HG03469 (cell line): ENCODE measurements around the gene NCEH1.

Source experiments
- ATAC-seq: cut with Tn5 transposase; IDR thresholded peaks from one replicate; pipeline ENCODE4 v1.9.1; 2021; ENCODE audit warnings: mild to moderate bottlenecking, moderate library complexity, moderate number of reproducible peaks; ENCODE audit not compliant: unreplicated experiment

NCEH1 gene

GRCh38 chr3:172591876-172592771 lies 118.7 kb downstream of the NCEH1 start:
- ATAC-seq, result peak; percentile 78

GRCh38 chr3:172591125-172591605 lies 119.7 kb downstream of the NCEH1 start:
- no peak for ATAC-seq

GRCh38 chr3:172586436-172586835 lies 124.4 kb downstream of the NCEH1 start:
- ATAC-seq, result no peak

- no peak for ATAC-seq
Measured at GRCh38 chr3:172585954-172586353, 124.9 kb downstream of the NCEH1 start.

- ATAC-seq, result no peak
Measured at GRCh38 chr3:172582712-172583111, 128.2 kb downstream of the NCEH1 start.

- no peak for ATAC-seq
Measured at GRCh38 chr3:172581757-172582166, 129.1 kb downstream of the NCEH1 start.

- ATAC-seq, result peak; percentile 81
Measured at GRCh38 chr3:172580680-172581401, 130.0 kb downstream of the NCEH1 start.
